A673 (cell line): ENCODE measurements around the gene PRCD.

ENCODE experiments used
- EZH2 ChIP-seq: fragments of 200-600 bp; sonication (generic); IDR thresholded peaks from 2 replicates; pipeline ENCODE4 v1.6.1; 2017; ENCODE audit warnings: borderline replicate concordance, low read depth, mild to moderate bottlenecking, mixed read lengths, antibody characterized with exemption, low read length; ENCODE audit not compliant: poor library complexity, severe bottlenecking
- TF ChIP-seq, protein P1 (sequence below): fragments of 300-800, 200-600 bp; sonication (generic); conservative IDR thresholded peaks from 2 replicates; pipeline ENCODE4 v1.5.1; 2017; ENCODE audit warnings: low read depth, mild to moderate bottlenecking, antibody characterized with exemption, low read length, moderate library complexity, mixed read lengths

- TF ChIP-seq, protein P1, sequence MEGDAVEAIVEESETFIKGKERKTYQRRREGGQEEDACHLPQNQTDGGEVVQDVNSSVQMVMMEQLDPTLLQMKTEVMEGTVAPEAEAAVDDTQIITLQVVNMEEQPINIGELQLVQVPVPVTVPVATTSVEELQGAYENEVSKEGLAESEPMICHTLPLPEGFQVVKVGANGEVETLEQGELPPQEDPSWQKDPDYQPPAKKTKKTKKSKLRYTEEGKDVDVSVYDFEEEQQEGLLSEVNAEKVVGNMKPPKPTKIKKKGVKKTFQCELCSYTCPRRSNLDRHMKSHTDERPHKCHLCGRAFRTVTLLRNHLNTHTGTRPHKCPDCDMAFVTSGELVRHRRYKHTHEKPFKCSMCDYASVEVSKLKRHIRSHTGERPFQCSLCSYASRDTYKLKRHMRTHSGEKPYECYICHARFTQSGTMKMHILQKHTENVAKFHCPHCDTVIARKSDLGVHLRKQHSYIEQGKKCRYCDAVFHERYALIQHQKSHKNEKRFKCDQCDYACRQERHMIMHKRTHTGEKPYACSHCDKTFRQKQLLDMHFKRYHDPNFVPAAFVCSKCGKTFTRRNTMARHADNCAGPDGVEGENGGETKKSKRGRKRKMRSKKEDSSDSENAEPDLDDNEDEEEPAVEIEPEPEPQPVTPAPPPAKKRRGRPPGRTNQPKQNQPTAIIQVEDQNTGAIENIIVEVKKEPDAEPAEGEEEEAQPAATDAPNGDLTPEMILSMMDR, result peak; percentile 88
- TF ChIP-seq EZH2, result no peak
Measured at GRCh38 chr17:76506408-76507345, 33.2 kb upstream of the PRCD start.
